ENCODE measurements around the gene STX8. TPM values are rescaled to one million over a fixed set of nuclear protein-coding genes. Genes with fewer than 3 reads are reported as not detected.
"Not testable (repeated sequence)": the region's sequence is repeated elsewhere in the genome, so short reads cannot be mapped to it uniquely, and the experiment has no call there.

STX8 gene
- total RNA-seq, 1 donor from 2014 or later = 61.0 TPM

DNA sequence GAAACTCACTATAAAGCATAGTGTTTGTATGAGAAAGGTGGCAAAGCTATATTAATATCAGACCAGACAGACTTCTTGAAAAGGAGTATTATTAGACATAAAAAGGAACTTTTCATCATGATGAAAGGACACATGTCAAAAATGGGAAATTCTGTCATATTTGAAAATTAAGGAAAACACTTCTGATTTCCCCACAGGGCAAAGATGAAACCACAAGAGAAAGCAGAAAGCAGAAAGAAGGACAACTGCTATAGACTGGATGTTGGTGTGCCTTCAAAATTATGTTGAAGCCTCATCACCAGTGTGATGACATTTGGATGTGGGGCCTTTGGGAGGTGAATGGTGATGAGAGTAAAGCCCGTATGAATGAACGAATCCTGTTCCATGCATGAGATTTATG is 193.0 kb downstream of the STX8 start:
- Mint-ChIP-seq H3K27me3 (ENCODE audit: unreplicated experiment) (no peaks in the 10 kb centered on the region), H3K4me3 (ENCODE audit: unreplicated experiment) (no peak overlapping the region), H3K36me3 (ENCODE audit: unreplicated experiment) (no peaks in the 10 kb centered on the region), H3K27ac (ENCODE audit: unreplicated experiment) (no peak overlapping the region), H3K4me1 (ENCODE audit: low read depth, unreplicated experiment) (peaks cover 1% of the 10 kb centered on the region), H3K9me3 (ENCODE audit: unreplicated experiment) (peaks cover 2% of the 10 kb centered on the region)
- no peak for DNase-seq
- TF ChIP-seq, protein P1, sequence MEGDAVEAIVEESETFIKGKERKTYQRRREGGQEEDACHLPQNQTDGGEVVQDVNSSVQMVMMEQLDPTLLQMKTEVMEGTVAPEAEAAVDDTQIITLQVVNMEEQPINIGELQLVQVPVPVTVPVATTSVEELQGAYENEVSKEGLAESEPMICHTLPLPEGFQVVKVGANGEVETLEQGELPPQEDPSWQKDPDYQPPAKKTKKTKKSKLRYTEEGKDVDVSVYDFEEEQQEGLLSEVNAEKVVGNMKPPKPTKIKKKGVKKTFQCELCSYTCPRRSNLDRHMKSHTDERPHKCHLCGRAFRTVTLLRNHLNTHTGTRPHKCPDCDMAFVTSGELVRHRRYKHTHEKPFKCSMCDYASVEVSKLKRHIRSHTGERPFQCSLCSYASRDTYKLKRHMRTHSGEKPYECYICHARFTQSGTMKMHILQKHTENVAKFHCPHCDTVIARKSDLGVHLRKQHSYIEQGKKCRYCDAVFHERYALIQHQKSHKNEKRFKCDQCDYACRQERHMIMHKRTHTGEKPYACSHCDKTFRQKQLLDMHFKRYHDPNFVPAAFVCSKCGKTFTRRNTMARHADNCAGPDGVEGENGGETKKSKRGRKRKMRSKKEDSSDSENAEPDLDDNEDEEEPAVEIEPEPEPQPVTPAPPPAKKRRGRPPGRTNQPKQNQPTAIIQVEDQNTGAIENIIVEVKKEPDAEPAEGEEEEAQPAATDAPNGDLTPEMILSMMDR (IDR thresholded peaks at IDR 0.05; ENCODE audit: partially characterized antibody, unreplicated experiment) = no peak

DNA sequence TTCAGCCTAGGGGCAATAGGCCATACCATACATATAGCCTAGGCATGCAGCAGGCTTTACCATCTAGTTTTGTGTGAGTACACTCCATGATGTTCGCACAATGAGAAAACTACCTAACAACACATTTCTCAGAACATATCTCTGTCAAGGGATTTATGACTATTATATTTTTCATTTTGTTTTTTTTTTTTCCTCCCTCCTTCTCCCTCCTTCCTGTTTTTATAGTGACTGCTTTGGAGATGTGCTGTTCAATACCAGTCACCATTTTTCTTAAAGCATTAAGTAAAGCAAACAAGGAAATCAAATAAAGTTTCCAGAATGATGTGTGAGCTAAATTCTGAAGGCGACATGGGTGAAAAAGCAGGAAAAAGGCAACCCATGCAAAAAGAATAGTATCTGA is 194.6 kb downstream of the STX8 start:
- Mint-ChIP-seq H3K27me3 (ENCODE audit: unreplicated experiment) (no peaks in the 10 kb centered on the region), H3K27ac (ENCODE audit: unreplicated experiment) (no peak overlapping the region), H3K9me3 (ENCODE audit: unreplicated experiment) (peaks cover 2% of the 10 kb centered on the region), H3K4me1 (ENCODE audit: low read depth, unreplicated experiment) (no peaks in the 10 kb centered on the region), H3K36me3 (ENCODE audit: unreplicated experiment) (no peaks in the 10 kb centered on the region), H3K4me3 (ENCODE audit: unreplicated experiment) (no peak overlapping the region)
- no peak for DNase-seq
- TF ChIP-seq, protein P1 (IDR thresholded peaks at IDR 0.05; ENCODE audit: partially characterized antibody, unreplicated experiment) = no peak

DNA sequence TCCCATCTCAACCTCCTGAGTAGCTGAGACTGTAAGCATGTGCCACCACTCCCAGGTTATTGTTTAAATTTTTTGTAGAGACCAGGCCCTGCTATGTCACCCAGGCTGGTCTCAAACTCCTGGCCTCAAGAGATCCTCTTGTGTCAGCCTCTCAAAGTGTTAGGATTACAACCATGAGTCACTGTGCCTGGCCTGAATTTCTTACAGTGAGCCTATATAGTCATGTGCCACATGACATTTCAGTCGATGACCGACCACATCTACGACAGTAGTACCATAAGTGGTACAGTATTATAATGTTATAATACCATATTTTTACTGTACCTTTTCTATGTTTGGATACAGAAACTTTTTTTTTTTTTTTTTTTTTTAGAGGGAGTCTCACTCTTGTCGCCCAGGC is 195.3 kb downstream of the STX8 start:
- Mint-ChIP-seq H3K36me3 (ENCODE audit: unreplicated experiment) (no peaks in the 10 kb centered on the region), H3K27me3 (ENCODE audit: unreplicated experiment) (no peaks in the 10 kb centered on the region), H3K27ac (ENCODE audit: unreplicated experiment) (no peak overlapping the region), H3K4me3 (ENCODE audit: unreplicated experiment) (no peak overlapping the region), H3K4me1 (ENCODE audit: low read depth, unreplicated experiment) (no peaks in the 10 kb centered on the region), H3K9me3 (ENCODE audit: unreplicated experiment) (peaks cover 2% of the 10 kb centered on the region)
- no peak for DNase-seq
- TF ChIP-seq, protein P1 (IDR thresholded peaks at IDR 0.05; ENCODE audit: partially characterized antibody, unreplicated experiment) = no peak

DNA sequence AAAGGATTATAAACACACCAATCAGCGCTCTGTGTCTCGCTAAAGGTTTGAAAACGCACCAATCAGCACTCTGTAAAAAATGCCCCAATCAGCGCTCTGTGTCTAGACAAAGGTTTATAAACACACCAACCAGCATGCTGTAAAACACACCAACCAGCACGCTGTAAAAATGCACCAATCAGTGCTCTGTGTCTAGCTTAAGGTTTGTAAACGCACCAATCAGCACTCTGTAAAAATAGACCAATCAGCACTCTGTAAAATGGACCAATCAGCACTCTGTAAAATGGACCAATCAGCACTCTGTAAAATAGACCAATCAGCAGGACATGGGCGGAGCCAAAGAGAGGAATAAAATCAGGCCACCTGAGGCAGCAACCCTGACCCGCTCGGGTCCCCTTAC is 199.4 kb downstream of the STX8 start:
- not testable (repeated sequence) for H3K27ac Mint-ChIP-seq (ENCODE audit: unreplicated experiment); H3K4me3 Mint-ChIP-seq (ENCODE audit: unreplicated experiment); H3K4me1 Mint-ChIP-seq (ENCODE audit: low read depth, unreplicated experiment); H3K9me3 Mint-ChIP-seq (ENCODE audit: unreplicated experiment); H3K36me3 Mint-ChIP-seq (ENCODE audit: unreplicated experiment); H3K27me3 Mint-ChIP-seq (ENCODE audit: unreplicated experiment); DNase-seq

DNA sequence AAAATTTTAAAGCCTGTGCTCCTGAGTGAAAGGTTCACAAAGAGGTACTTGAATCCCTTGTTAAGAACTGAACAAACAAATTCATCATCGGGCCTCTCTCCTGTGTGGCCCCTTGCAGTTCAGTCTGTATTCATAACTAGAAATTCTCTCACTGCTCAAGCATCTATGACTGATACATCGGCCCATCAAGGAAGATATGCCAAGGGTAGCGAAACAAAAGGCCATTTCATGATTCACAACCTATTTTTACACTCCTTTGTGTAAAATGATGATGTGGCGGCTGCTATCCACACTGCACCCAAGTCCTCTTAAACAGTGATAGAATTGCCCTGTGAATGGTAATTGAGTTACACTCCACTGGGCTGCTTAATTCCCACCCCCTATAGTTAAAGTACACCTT is 204.6 kb downstream of the STX8 start:
- Mint-ChIP-seq H3K9me3 (ENCODE audit: unreplicated experiment) (peaks cover 2% of the 10 kb centered on the region), H3K27ac (ENCODE audit: unreplicated experiment) (no peak overlapping the region), H3K27me3 (ENCODE audit: unreplicated experiment) (peaks cover 2% of the 10 kb centered on the region), H3K36me3 (ENCODE audit: unreplicated experiment) (no peaks in the 10 kb centered on the region), H3K4me3 (ENCODE audit: unreplicated experiment) (no peak overlapping the region), H3K4me1 (ENCODE audit: low read depth, unreplicated experiment) (peaks cover 20% of the 10 kb centered on the region)
- no peak for DNase-seq
- TF ChIP-seq, protein P1 (IDR thresholded peaks at IDR 0.05; ENCODE audit: partially characterized antibody, unreplicated experiment) = no peak

DNA sequence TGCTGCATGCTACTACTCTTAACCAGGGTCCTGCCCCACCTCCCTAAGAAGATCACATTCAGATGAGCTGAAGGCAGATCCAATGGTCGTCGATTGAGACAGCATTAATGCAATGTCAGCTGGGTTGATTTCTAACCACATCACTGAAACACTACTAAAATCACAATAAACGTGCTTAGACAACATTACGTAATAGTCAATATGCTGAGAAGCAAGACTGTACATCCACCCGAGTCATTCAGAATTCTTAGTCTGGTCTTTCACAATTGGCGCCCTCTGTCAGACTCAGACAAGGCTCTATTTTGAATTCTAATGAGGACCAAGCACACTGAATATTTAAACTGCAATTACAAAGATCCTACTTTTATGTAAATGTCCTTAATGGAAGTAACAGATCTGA is 205.2 kb downstream of the STX8 start:
- Mint-ChIP-seq H3K27ac (ENCODE audit: unreplicated experiment) (no peak overlapping the region), H3K27me3 (ENCODE audit: unreplicated experiment) (peaks cover 2% of the 10 kb centered on the region), H3K36me3 (ENCODE audit: unreplicated experiment) (no peaks in the 10 kb centered on the region), H3K4me3 (ENCODE audit: unreplicated experiment) (no peak overlapping the region), H3K4me1 (ENCODE audit: low read depth, unreplicated experiment) (peaks cover 20% of the 10 kb centered on the region), H3K9me3 (ENCODE audit: unreplicated experiment) (peaks cover 2% of the 10 kb centered on the region)
- no peak for DNase-seq
- TF ChIP-seq, protein P1 (IDR thresholded peaks at IDR 0.05; ENCODE audit: partially characterized antibody, unreplicated experiment) = no peak
